DND-41 (cell line): ENCODE measurements around the gene CPEB1.

Experiments
- ATAC-seq: fragments of 200-7000 bp; cut with Tn5 transposase; 3 replicates; pipeline ENCODE4 v1.9.1; 2021; ENCODE audit warnings: low read depth; ENCODE audit not compliant: insufficient read depth
- DNase-seq: peaks from one replicate; pipeline ENCODE4 v3.0.0-alpha.2; 2020
- H2AFZ ChIP-seq: 2 replicates; pipeline ENCODE4 v1.6.0; 2012; ENCODE audit warnings: low read depth, low read length
- H3K27ac ChIP-seq: 2 replicates; pipeline ENCODE4 v1.5.1; 2012; ENCODE audit warnings: low read length, inconsistent platforms
- H3K27me3 ChIP-seq: fragments of 200-600 bp; sonication (generic); 2 replicates; pipeline ENCODE4 v1.6.0; 2012; ENCODE audit warnings: low read length, mild to moderate bottlenecking, inconsistent platforms; ENCODE audit not compliant: insufficient read depth, poor library complexity
- H3K36me3 ChIP-seq: 2 replicates; pipeline ENCODE4 v1.5.1; 2012; ENCODE audit warnings: low read length, inconsistent platforms; ENCODE audit not compliant: insufficient read depth
- H3K4me1 ChIP-seq: 2 replicates; pipeline ENCODE4 v1.5.1; 2012; ENCODE audit warnings: mild to moderate bottlenecking, low read length; ENCODE audit not compliant: insufficient read depth
- H3K4me2 ChIP-seq: 2 replicates; pipeline ENCODE4 v1.6.0; 2012; ENCODE audit warnings: mild to moderate bottlenecking, moderate library complexity, low read length, inconsistent platforms; ENCODE audit not compliant: insufficient read depth
- H3K4me3 ChIP-seq, 2 experiments: fragments of 200-600 bp in 1 of 2; shearing (Covaris generic) in 1 of 2; 2 replicates each; pipeline ENCODE4 v1.5.1; 2012 to 2016; ENCODE audit warnings: inconsistent platforms in 2 of 2, low read length in 2 of 2, mild to moderate bottlenecking in 2 of 2, low read depth in 1 of 2, moderate library complexity in 1 of 2
- H3K79me2 ChIP-seq: 2 replicates; pipeline ENCODE4 v1.6.0; 2012; ENCODE audit warnings: low read length, inconsistent platforms; ENCODE audit not compliant: insufficient read depth
- H3K9ac ChIP-seq: 2 replicates; pipeline ENCODE4 v1.6.0; 2012; ENCODE audit warnings: low read depth, mild to moderate bottlenecking, inconsistent platforms, low read length, moderate library complexity
- H3K9me3 ChIP-seq: 2 replicates; pipeline ENCODE4 v1.5.1; 2012; ENCODE audit warnings: low read length, moderate library complexity, mild to moderate bottlenecking, inconsistent platforms; ENCODE audit not compliant: insufficient read depth, severe bottlenecking
- H4K20me1 ChIP-seq: 2 replicates; pipeline ENCODE4 v1.6.0; 2012; ENCODE audit warnings: low read length; ENCODE audit not compliant: insufficient read depth
- EZH2 ChIP-seq: IDR thresholded peaks from 3 replicates; pipeline ENCODE4 v1.6.1; 2012; ENCODE audit warnings: borderline replicate concordance, low read depth, mild to moderate bottlenecking, moderate library complexity, low read length, inconsistent platforms; ENCODE audit not compliant: severe bottlenecking
- TF ChIP-seq, protein P1 (sequence below): IDR thresholded peaks from 2 replicates; pipeline ENCODE4 v1.5.1; 2012; ENCODE audit warnings: borderline replicate concordance, low read length, moderate library complexity, mild to moderate bottlenecking; ENCODE audit not compliant: poor library complexity, severe bottlenecking; ENCODE audit errors: extremely low read depth

Gene CPEB1

DNA sequence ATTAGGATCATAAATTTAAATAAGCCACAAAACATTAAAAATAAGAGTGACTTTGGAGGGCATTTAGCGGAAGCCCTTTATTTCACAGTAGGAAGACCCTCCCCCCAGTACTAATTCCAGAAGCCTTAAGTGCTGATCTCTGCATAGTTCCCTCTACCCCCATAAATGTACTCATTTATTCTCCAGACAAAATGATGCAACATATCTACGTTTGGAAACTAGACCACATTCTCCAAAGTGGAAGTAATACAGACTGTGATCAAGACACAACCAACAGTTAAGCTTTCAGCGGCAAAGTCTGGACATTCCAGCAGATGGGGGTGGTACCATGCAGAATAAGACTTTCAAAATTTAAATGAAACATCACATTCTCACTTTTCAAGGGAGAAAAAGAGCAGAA, 62.1 kb downstream of the CPEB1 start:
- TF ChIP-seq, protein P1, sequence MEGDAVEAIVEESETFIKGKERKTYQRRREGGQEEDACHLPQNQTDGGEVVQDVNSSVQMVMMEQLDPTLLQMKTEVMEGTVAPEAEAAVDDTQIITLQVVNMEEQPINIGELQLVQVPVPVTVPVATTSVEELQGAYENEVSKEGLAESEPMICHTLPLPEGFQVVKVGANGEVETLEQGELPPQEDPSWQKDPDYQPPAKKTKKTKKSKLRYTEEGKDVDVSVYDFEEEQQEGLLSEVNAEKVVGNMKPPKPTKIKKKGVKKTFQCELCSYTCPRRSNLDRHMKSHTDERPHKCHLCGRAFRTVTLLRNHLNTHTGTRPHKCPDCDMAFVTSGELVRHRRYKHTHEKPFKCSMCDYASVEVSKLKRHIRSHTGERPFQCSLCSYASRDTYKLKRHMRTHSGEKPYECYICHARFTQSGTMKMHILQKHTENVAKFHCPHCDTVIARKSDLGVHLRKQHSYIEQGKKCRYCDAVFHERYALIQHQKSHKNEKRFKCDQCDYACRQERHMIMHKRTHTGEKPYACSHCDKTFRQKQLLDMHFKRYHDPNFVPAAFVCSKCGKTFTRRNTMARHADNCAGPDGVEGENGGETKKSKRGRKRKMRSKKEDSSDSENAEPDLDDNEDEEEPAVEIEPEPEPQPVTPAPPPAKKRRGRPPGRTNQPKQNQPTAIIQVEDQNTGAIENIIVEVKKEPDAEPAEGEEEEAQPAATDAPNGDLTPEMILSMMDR = no peak
- TF ChIP-seq EZH2 = no peak

DNA sequence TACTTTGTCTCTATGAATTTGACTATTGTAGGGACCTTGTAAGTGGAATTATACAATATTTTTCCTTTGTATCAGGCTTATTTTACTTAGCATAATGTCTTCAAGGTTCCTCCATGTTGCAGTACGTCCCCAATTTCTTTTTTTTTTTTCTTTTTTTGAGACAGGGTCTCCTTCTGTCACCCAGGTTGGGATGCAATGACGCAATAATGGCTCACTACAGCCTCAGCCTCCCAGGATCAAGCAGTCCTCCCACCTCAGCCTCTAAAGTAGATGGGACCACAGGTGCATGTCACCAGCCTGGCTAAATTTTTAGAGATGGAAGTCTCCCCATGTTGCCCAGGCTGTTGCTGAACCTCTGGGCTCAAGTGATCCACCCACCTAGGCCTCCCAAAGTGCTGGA, 66.5 kb downstream of the CPEB1 start:
- ATAC-seq = no peak
- no peaks in the 10 kb centered on the region for H3K36me3 ChIP-seq

More for the DNA sequence above, 62.1 kb downstream of the CPEB1 start:
- no peaks in the 10 kb centered on the region for H3K36me3 ChIP-seq
- H3K4me1 ChIP-seq = no peaks in the 10 kb centered on the region
- H3K27me3 ChIP-seq = peaks cover 14% of the 10 kb centered on the region
- H2AFZ ChIP-seq = no peak overlapping the region
- no peak overlapping the region for H3K9ac ChIP-seq
- no peaks in the 10 kb centered on the region for H3K9me3 ChIP-seq
- H3K4me3 ChIP-seq = no peak overlapping the region
- no peaks in the 10 kb centered on the region for H3K79me2 ChIP-seq
- H3K27ac ChIP-seq = no peak overlapping the region
- no peak overlapping the region for H3K4me2 ChIP-seq
- DNase-seq = no peak
- ATAC-seq = no peak
- no peaks in the 10 kb centered on the region for H4K20me1 ChIP-seq

DNA sequence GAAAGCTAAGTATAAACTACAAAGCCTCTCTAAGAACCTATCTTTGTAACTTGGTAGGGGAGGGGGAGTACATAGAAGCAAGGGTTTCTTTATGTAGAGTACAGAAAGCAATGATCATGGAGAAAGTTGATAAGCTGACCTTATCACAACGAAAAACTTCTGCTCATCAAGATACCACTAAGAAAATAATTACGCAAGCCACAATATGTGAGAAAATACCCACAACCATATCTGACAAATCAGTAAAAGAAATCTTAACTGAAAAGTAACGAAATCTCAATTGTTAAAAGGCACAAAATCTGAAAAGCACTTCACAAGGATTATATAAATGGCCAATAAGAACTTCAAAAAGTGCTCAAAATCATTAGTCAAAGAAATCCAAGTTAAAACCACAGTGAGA, 71.8 kb downstream of the CPEB1 start:
- DNase-seq = no peak
- peaks cover 5% of the 10 kb centered on the region for H3K27me3 ChIP-seq

More for the DNA sequence above, 66.5 kb downstream of the CPEB1 start:
- Histone ChIP-seq H3K79me2 (no peaks in the 10 kb centered on the region), H4K20me1 (no peaks in the 10 kb centered on the region), H3K9ac (no peak overlapping the region), H3K4me3 (no peak overlapping the region), H3K4me1 (no peaks in the 10 kb centered on the region), H3K9me3 (no peaks in the 10 kb centered on the region), H3K27me3 (peaks cover 5% of the 10 kb centered on the region), H3K27ac (no peak overlapping the region), H2AFZ (no peak overlapping the region), H3K4me2 (no peak overlapping the region)
- DNase-seq = no peak
- TF ChIP-seq, protein P1 = no peak
- no peak for TF ChIP-seq EZH2

More for the DNA sequence above, 71.8 kb downstream of the CPEB1 start:
- Histone ChIP-seq H3K4me1 (no peaks in the 10 kb centered on the region), H3K4me2 (no peak overlapping the region), H3K36me3 (no peaks in the 10 kb centered on the region), H3K4me3 (no peak overlapping the region), H4K20me1 (no peaks in the 10 kb centered on the region), H3K9ac (no peak overlapping the region), H3K27ac (no peak overlapping the region), H3K9me3 (no peaks in the 10 kb centered on the region), H3K79me2 (no peaks in the 10 kb centered on the region), H2AFZ (no peak overlapping the region)
- no peak for ATAC-seq
- TF ChIP-seq EZH2 = no peak
- TF ChIP-seq, protein P1 = no peak
